ENCODE results near the gene ASCL1. TPM values are rescaled to one million over a fixed set of nuclear protein-coding genes. Genes with fewer than 3 reads are reported as not detected.

Gene ASCL1
- total RNA-seq, 1 experiment from 2014 or later: 0.07 TPM

DNA sequence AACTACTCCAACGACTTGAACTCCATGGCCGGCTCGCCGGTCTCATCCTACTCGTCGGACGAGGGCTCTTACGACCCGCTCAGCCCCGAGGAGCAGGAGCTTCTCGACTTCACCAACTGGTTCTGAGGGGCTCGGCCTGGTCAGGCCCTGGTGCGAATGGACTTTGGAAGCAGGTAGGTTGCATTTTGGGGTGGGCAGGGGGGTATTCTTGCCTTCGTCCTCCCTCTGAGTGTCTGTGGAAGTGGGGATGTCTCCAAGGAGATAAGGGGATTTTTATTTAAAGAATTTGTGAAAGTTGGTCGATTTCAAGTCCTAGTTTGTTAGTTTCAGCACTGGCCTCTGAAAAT, 1.3 kb downstream of the ASCL1 start:
- TF ChIP-seq ARID4B (CRISPR knock-in tag; IDR thresholded peaks at IDR 0.05; ENCODE audit: borderline replicate concordance) (no peak), PRDM15 (CRISPR knock-in tag; IDR thresholded peaks at IDR 0.05) (no peak), MYBL2 (CRISPR knock-in tag; IDR thresholded peaks at IDR 0.05) (no peak), IRF2 (CRISPR knock-in tag; IDR thresholded peaks at IDR 0.05; ENCODE audit: borderline replicate concordance, low read depth) (no peak), CREM (CRISPR knock-in tag; IDR thresholded peaks at IDR 0.05) (no peak), HMGA2 (CRISPR knock-in tag; IDR thresholded peaks at IDR 0.05) (no peak), GRHL2 (CRISPR knock-in tag; IDR thresholded peaks at IDR 0.05; ENCODE audit: insufficient replicate concordance, severe bottlenecking) (no peak), NR1H2 (CRISPR knock-in tag; IDR thresholded peaks at IDR 0.05) (no peak), ZNF219 (CRISPR knock-in tag; IDR thresholded peaks at IDR 0.05; ENCODE audit: borderline replicate concordance) (no peak), SMAD4 (CRISPR knock-in tag; IDR thresholded peaks at IDR 0.05) (no peak), ZNF396 (CRISPR knock-in tag; IDR thresholded peaks at IDR 0.05; ENCODE audit: borderline replicate concordance) (no peak), ZNF416 (CRISPR knock-in tag; IDR thresholded peaks at IDR 0.05) (no peak), ZNF423 (CRISPR knock-in tag; IDR thresholded peaks at IDR 0.05) (no peak), TEAD1 (CRISPR knock-in tag; IDR thresholded peaks at IDR 0.05) (no peak), ZNF512 (CRISPR knock-in tag; IDR thresholded peaks at IDR 0.05; ENCODE audit: borderline replicate concordance) (no peak), ZSCAN18 (CRISPR knock-in tag; IDR thresholded peaks at IDR 0.05) (no peak)
- TF ChIP-seq, protein P1, sequence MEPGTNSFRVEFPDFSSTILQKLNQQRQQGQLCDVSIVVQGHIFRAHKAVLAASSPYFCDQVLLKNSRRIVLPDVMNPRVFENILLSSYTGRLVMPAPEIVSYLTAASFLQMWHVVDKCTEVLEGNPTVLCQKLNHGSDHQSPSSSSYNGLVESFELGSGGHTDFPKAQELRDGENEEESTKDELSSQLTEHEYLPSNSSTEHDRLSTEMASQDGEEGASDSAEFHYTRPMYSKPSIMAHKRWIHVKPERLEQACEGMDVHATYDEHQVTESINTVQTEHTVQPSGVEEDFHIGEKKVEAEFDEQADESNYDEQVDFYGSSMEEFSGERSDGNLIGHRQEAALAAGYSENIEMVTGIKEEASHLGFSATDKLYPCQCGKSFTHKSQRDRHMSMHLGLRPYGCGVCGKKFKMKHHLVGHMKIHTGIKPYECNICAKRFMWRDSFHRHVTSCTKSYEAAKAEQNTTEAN (CRISPR knock-in tag; IDR thresholded peaks at IDR 0.05): no peak
- ChIA-PET POLR2A (no interaction called here), CTCF (interaction anchor here (0.9 to 1.4 kb wide), 2 partner anchors 8 to 10 kb away, joined by 3 to 4 read pairs; no protein-coding TSS in a partner anchor)
- ATAC-seq (no peak; the same call in 1 of the 2 replicates), DNase-seq (ENCODE audit: low spot score) (no peak)
- Mint-ChIP-seq H3K4me1 (peaks cover 64% of the 10 kb centered on the region), H3K27me3 (ENCODE audit: low read depth) (peaks cover 99% of the 10 kb centered on the region), H3K27ac (no peak overlapping the region), H3K9me3 (peaks cover 4% of the 10 kb centered on the region), H3K4me3 (peak overlapping the region; percentile 45), H3K36me3 (peaks cover 5% of the 10 kb centered on the region)
